Measurements from ENCODE around the gene TNRC18.
"Not testable (repeated sequence)": the region's sequence is repeated elsewhere in the genome, so short reads cannot be mapped to it uniquely, and the experiment has no call there.

Gene TNRC18

DNA sequence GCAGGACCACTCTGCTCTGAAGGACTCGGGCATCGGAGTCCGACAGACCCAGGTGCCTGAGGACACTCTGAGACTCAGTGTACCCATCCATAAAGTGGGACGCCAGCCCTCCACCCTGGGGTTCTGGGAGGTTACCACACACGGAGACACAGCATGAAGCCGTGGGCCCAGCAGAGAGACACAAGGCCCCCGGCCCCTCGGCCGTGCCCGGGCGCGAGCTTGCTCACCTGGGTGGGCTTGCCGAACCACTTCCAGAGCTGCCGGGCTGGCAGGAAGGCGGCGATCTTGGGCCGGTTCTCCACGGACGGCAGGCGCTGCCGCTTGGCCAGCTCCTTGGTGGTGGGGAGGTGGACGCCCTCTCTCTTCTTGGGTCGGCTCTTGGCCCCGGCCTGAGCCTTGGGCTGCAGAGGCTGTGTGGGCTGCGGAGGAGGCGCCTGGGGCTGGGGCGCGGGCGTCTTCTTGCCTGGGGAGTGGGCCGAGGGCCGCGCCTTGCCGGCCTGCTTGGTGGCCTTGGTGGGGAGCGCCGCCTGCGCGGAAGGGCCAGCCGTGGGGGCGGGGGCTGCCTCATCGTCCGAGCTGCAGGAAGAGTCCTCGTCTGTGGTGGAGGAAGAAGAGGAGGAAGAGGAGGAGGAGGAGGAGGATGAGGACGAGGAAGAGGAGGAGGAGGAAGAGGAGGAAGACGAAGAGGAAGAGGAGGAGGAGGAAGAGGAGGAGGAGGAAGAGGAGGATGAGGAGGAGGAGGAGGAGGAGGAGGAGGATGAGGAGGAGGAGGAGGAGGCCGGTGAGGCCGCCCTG, 111.2 kb downstream of the TNRC18 start:
- not testable (repeated sequence) for DNase-seq

DNA sequence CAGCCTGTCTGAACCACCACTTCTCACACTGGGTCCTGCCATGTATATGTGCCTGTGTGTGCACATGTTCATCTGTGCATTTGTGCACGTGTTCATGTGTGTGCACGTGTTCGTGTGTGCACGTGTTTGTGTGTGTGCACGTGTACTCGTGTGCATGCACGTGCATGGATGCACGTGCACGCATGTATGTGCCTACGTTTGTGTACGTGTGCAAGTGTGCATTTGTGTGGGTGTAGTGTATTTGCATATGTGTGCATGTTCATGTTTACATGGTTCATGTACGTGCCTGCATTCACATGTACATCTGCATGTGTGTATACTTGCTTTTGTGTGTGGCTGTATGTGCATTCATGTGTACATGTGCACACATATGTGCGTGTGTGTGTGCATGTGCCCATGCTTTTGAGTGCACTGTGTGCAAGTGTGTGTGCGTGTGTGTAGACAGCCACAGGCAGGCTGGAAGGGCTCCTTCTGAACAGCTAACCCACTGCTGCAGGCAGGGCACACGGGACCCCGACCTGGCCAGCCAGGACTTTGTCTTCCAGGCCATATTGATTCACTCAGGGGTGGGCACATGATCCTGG, 112.7 kb downstream of the TNRC18 start:
- no peak for DNase-seq

DNA sequence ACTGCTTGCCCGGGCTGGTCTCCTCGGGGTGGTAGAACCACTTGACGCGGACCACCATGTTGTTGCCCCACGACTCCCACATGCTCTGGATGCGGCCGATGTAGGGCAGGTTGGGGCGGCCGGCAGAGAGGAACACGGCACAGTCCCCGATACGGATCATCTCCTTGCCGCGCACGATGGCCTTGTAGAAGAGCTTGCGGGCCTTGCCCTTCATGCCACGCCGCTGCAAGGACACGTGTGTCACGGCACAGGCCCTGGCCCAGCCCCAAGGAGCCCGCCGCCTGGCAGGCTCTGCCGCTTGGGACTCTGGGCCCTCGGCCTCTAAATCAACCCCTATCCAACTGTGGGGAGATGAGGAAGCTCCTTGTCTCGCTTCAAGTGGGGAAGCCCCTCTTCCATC, 114.5 kb downstream of the TNRC18 start:
- no peak for DNase-seq

DNA sequence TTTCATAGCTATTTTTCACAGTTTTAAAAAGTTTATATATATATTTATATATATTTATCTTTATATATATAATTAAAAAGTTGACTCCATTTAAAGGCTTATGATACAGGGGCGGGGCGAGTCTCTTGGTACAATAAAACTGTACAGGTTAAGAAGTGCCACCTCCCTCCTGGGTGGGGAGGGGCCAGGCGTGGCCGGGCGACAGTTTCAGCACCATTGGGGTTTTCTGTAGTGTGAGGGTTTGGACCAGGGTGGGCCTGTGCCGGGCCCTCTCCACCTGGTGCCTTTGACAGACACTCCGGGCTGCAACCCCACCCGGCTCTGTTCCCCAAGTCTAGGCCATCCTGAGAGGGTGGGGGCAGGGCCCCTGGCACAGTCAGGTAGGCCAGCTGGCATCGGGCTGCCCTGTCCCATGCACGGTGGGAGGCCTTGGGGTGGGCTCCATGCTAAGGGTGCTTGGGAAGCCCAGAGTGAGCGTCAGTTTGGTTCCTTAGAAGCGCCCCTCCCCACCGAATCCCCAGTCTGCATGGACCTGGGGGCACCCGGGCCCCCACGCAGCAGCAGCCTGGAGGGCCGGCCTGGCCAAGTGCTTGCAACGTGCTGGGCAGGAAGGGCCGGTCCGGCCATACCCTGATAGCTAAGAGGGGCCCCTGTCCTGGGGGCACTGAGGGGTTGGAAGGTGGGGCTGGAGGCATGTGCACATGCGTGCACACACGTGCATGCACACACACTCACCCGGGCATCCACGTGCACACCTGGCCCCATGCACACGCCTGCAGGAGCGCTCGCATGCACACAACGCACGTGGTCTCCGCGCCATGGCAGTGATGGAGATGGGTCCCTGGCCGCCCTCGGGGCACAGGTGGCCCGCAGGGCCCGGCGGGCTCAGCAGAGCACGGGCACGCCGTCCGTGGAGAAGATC, 116.2 kb downstream of the TNRC18 start:
- DNase-seq = not testable (repeated sequence)

DNA sequence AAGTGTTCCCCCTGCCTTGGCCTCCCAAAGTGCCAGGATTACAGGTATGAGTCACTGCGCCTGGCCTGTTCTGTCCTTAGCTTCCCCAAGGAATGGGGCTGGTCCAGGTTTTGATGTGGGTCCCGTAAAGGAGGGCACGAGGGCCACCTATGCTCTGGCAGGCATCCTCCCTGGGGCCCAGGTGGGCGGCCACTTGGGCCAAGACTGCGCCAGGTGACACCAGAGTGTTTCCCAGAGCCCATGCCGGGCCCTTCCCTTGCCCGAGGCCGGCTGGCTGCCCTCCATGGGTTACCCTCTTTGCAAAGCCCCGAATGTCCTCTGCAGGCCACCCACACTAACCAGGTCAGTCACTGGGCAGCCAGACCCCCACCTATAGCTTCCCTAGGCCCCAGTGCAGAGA, 118.6 kb downstream of the TNRC18 start:
- not testable (repeated sequence) for DNase-seq

DNA sequence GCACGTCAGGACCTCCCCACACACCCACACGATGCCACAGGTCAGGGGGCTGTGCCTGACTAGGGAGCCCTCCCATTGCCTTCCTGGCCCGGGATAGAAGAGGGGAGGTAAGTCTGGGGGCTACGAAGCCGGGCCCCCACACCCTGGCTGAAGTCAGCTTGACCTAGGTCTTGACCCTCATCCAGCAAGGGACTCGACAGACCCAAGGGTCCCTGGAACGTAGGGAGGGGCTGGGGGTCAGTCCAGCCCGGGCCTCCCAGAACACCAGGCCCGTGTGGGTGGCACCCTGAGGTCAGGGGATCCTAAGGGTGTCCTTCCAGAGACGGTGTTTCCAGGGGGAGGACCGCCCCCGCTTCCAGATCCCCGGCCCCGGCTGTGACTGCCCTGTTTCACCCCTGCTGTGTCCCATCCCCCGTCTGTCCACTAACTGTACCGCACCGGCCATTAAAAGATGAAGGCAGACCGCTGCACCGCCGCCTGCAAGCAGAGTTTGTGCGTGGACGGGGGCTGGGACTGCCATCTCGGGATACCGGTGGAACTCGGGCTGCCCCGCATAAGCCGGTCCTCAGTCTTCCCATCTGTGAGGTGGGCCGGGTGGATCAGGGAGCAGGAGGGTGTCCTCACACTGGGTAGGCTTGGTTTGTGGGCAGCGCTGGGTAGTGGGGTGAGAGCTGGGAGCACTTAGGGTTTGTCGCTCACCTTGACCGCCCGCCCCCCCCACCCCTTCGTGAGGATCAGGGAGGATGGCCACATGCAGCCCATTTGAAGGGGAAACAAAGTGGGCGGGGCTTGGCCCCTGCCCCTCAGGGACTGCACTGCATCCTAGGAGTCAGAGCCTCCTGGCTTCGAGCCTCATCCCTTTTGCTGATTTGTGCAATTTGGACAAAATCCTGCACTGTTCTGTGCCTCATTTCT, 119.8 kb downstream of the TNRC18 start:
- DNase-seq = no peak

DNA sequence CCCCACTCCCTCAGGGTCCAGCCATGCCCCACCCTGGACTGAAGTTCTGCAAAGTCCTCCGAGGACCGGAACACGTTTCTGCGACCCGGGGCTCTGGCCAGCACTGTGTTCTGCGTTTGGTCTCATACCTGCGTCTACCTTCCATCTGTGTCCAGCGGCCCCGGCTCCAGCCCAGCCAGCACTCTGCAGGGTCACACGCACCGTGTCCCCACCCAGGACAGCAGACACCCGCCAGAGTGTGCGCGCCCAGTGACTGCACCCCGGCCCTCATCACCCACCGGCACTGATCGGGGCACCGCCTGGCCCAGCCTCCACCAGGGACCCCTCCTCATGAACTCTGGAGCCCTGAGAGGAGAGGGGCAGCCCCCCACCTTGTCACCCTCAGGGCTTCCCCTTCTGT, 120.6 kb downstream of the TNRC18 start:
- DNase-seq = no peak

DNA sequence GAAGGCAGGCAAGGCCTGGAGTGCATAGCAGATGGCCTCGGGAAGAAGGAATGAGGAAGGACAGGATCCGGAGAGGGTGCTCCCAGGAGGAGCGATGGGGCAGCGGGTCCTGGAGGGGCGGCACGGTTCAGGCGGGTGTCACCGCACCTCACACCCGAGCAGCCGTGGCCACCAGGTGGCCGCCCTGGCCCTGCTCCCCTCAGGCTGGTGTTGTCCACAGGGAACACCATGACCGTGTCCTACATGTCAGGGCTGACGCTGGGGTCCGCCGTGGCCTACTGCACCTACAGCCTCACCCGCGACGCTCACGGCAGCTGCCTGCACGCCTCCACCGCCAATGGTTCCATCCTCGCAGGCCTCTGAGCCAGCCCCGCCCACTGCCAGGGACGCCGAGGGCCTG, 121.1 kb downstream of the TNRC18 start:
- DNase-seq = no peak

DNA sequence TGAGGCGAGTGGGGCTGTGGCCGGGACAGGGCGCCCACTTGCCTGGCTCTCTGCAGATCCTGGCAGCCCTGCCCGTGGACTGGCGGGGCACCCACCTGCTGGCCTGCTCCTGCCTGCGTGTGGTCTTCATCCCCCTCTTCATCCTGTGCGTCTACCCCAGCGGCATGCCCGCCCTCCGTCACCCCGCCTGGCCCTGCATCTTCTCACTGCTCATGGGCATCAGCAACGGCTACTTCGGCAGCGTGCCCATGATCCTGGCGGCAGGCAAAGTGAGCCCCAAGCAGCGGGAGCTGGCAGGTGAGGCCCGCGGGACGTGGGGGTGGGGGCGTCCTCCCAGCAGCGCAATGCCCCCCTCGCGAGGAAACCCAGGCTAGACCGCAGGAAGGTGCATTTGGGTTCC, 123.3 kb downstream of the TNRC18 start:
- DNase-seq = no peak

DNA sequence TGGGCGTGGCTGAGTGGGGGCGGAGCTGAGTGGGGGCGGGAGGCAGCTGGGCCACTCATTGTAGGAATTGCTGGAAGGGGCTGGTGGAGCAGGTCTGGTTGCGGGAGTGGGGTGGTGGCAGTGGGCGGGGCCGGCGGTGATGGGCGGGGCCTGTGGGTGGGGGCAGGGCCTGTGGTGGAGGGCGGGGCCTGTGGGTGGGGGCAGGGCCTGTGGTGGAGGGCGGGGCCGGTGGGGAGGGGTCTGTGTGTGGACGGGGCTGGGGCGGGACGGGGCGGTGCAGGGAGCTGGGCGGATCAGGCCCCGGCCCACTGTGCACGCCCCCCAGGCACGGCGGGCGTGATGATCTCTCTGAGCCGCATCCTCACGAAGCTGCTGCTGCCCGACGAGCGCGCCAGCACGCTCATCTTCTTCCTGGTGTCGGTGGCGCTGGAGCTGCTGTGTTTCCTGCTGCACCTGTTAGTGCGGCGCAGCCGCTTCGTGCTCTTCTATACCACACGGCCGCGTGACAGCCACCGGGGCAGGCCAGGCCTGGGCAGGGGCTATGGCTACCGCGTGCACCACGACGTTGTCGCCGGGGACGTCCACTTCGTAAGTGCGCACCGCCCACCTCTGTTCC, 126.9 kb downstream of the TNRC18 start:
- DNase-seq = peak; percentile 87

DNA sequence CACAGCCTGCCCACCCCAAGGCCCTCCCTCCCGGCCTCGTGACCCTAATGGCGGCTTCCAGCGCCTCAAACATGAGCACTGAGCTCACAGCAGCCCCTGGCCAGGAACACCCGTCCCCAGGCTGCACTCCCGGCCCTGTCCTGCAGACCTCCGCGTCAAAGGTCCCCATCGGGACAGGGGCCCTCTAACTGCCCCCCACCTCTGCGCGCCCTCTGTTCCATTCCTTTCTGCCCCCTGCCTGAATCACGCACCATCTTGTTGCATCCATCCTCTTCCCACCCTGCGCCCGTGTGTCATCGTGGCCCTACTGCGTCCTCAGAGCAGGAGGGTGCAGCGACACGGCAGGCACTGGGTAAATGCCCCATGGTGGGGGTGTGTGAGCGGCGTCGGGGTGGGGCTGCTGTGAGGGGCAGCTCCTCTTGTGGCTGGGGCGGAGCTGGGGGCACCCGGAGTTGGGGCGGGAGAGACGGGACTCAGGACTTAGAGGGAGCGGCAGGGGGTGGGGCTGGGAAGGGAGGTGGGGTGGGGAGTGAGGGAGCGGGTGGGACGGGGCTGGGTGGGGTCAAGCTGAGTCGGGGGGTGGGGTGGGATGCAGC, 127.5 kb downstream of the TNRC18 start:
- peak; percentile 68 for DNase-seq

DNA sequence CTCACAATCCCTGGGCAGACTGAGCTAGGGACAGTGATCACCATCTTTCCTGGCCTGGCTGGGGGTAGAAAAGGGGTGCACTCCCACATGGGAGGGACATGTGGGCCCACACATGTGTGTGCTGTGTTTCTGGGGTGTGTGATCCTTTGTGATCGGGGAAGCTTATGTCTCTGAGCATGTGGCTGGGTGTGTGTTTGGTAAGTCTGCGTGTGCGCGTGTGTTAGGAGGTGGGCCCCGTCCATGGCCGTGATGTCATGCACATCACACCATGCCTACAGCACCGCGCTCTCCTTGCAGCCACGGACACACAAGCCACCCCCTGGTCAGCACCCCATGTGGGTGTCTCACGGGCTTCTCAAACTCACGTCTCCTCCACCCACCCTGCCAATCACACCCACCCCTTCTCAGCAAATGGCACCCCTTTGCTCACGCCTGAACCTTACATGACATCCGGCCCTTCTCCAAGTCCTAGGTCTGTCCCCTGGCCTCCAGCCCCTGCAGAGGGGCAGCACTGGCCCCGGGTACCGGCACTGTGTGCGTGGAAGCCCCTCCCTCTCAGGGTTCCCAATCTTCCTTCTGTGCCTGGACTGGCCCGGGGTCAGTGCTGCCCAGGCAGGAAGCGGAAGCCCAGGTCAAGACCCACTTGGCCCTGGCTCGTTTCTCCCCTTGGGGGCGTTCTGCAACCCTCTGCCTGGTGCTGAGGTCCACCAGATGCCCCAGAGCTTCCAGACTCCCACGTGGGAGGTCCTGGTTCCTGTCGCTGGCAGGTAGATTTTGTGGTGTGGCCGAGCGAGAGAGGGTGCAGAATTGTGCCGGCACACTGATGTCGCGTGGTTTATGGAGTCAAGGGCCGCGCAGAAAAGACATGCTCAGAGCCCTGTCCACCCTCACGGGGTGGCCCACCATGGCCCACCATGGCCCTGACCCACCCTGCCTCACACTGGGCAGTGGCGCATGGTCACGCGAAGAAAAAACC, 128.3 kb downstream of the TNRC18 start:
- DNase-seq = no peak

DNA sequence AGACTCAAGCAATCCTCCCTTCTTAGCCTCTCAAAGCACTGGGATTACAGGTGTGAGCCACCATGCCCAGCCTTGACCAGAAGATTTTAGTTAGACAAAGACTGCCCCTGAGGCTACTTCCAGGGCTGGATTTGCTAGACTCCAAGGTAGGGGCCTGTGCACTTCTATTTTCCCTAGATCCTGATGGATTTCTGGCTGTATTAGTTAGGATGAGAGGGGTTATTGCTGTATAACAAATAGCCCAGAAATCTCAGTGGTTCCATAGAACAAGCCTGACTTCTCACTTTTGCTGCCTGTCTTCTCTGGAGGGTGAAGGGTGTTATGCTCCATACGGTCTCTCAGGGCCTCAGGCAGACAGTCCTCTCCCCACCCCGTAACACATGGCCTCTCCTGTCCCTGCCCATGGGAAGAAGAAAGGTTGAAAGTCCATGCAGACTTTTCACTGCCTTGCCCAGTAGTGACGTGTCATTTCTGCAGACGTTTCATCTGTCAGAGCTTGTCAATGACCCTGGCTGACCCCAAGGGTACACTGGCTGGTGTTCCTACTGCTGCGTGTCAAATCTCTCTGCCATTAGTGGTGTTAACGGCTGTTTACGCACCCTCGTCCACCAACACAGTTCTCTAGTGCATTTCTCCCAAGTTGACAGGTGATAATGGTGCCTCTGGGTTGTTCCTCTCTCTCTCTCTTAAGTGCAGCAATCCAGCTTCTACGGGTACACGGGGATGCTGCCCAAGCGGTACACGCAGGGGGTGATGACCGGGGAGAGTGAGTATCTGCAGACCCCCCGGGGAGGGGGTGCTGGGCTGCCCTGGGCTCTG, 129.3 kb downstream of the TNRC18 start:
- DNase-seq = no peak

DNA sequence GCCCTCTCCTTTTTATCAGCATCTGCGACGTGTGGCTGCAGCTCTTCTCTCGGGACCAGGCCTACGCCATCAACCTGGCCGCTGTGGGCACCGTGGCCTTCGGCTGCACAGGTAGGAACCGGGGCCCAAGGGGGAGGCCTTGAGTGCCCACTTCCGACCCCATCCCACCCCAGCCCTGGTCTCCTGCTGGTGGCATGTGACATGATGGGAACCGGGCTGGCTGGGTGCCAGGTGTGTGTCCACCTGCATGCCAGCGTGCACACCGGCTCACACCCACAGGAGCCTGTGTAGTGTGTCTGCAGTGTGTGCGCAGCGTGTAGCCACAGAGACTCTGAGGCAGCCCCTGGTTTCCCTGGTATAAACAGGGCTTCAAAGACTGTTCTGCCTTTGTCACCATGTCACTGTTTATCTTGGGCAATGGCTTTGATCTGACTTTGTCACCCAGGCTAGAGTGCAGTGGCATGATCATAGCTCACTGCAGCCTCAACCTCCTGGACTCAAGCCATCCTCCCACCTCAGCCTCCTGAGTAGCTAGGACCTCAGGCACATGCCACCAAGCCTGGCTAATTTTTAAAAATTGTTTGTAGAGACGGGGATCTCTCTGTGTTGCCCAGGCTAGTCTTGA, 131.8 kb downstream of the TNRC18 start:
- not testable (repeated sequence) for DNase-seq

DNA sequence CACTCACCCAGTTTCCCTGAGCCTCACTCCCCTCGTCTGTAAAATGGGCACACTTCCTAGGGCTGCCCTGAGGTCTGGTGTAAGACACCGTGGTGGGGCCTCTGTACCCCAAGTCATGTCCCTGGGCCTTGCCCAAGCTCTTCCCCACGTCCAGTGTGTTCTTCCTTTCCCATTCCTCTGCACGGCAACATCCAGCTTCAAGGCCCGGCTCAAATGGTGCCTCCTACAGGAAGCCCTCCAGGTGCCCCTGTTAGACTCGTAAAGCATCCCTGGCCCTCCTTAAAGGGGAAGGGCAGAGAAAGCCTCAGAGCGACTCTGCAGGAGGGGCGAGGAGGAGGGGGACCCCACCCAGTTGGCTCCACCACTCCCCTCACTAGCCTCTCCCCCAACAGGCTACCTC, 132.3 kb downstream of the TNRC18 start:
- no peak for DNase-seq

DNA sequence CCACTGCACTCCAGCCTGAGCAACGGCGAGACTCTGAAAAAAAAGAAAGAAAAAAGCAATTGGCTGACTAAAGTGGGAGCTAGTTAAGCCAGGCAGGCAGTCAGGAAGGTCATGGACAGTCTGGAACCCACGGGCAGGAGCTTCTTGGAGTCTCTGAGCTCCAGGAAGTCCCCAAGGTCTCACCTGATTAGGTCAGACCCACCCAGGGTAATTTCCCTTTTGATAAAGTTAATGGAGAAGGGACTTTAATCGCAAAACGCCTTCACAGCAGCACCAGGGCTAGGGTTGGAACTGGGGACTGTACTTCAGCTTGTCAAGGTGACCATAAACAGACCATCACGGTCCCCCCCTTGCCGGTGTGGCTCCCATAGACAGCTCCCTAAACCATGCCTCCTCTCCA, 134.3 kb downstream of the TNRC18 start:
- DNase-seq = no peak

DNA sequence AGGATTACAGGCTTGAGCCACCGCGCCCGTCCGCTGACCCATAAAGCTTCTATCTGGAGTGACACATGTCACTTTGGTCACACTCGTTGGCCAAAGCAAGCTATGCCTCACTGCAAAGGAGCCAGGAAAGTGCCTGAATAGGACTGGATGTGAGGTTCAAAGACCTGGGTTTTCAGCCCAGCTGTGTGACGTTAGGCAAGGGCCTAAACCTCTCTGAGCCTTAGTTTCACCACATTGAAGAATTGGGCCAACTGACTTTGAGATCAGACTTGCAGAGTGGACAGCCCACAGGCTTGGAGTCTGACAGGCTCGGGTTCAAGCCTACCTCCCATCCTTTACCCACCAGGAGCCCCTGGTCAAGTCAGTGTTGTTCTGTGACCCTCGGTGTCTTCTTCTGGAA, 135.1 kb downstream of the TNRC18 start:
- DNase-seq = not testable (repeated sequence)

DNA sequence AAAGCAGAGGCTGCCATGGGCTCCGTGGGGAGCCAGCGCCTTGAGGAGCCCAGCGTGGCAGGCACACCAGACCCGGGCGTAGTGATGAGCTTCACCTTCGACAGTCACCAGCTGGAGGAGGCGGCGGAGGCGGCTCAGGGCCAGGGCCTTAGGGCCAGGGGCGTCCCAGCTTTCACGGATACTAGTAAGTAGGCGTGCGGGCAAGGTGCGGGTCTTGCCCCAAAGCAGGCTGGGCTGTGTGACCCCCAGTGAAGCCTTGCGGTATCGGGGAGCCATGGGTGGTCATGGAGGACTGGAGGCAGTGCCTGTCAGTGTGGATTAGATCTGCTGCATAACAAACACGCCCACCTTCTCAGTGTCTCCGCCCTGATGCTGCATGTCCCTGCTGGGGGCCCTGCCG, 135.8 kb downstream of the TNRC18 start:
- DNase-seq = no peak

DNA sequence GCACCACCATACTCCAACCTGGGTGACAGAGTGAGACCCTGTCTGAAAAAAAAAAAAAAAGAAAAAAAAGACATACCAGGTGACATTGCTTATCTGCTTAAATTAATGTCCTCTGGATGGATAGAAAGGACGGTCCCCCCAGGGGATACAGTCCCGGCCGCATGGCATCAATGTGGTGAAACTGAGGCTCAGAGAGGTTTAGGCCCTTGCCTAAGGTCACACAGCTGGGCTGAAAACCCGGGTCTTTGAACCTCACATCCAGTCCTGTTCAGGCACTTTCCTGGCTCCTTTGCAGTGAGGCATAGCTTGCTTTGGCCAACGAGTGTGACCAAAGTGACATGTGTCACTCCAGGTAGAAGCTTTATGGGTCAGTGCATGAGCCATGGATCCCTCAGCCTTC, 136.3 kb downstream of the TNRC18 start:
- DNase-seq = not testable (repeated sequence)
